ENCODE data around the gene PDLIM7.

PDLIM7 gene

GRCh38 chr5:177507596-177508220, 10.3 kb upstream of the PDLIM7 start:
- TF ChIP-seq REST (IDR thresholded peaks at IDR 0.05; ENCODE audit: low read depth), result no peak
- no peak for TF ChIP-seq RAD21 (IDR thresholded peaks at IDR 0.05; ENCODE audit: low read depth)
- TF ChIP-seq FOXM1 (IDR thresholded peaks at IDR 0.05; ENCODE audit: borderline replicate concordance, low read depth), result no peak
- no peak for TF ChIP-seq EGR1 (IDR thresholded peaks at IDR 0.05)
- no peak for TF ChIP-seq EP300 (IDR thresholded peaks at IDR 0.05; ENCODE audit: borderline replicate concordance)
- TF ChIP-seq USF1 (IDR thresholded peaks at IDR 0.05), result no peak
- no peak for TF ChIP-seq CEBPB (IDR thresholded peaks at IDR 0.05)
- no peak for TF ChIP-seq CREB1 (IDR thresholded peaks at IDR 0.05; ENCODE audit: low read depth)
- TF ChIP-seq, protein P1, sequence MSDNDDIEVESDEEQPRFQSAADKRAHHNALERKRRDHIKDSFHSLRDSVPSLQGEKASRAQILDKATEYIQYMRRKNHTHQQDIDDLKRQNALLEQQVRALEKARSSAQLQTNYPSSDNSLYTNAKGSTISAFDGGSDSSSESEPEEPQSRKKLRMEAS (IDR thresholded peaks at IDR 0.05), result no peak
- TF ChIP-seq TEAD4 (IDR thresholded peaks at IDR 0.05), result no peak
- no peak for TF ChIP-seq TAF1 (IDR thresholded peaks at IDR 0.05; ENCODE audit: low read depth)
- TF ChIP-seq YY1 (IDR thresholded peaks at IDR 0.05; ENCODE audit: low read depth), result no peak
- no peak for TF ChIP-seq NFIC (IDR thresholded peaks at IDR 0.05)
- no peak for TF ChIP-seq TCF12 (IDR thresholded peaks at IDR 0.05; ENCODE audit: low read depth)
- no peak for TF ChIP-seq ZBTB7A (IDR thresholded peaks at IDR 0.05; ENCODE audit: low read depth)

DNA sequence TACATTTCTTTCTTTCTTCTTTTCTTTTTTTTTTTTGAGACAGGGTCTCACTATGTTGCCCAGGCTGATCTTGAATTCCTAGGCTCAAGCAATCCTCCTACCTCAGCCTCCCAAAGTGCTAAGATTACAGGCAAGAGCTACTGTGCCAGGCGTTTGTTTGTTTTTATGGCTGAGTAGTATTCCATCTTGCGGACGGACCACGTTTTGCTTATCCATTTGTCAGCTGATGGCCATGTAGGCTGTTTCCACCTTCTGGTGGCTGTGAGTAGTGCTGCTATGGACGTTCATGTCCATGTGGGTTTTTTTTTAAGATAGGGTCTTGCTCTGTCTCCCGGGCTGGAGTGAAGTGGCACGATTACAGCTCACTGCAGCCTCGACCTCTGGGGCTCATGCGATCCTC, 9.8 kb upstream of the PDLIM7 start:
- no peak for TF ChIP-seq TCF12 (IDR thresholded peaks at IDR 0.05; ENCODE audit: low read depth)
- TF ChIP-seq, protein P1 (IDR thresholded peaks at IDR 0.05), result no peak

DNA sequence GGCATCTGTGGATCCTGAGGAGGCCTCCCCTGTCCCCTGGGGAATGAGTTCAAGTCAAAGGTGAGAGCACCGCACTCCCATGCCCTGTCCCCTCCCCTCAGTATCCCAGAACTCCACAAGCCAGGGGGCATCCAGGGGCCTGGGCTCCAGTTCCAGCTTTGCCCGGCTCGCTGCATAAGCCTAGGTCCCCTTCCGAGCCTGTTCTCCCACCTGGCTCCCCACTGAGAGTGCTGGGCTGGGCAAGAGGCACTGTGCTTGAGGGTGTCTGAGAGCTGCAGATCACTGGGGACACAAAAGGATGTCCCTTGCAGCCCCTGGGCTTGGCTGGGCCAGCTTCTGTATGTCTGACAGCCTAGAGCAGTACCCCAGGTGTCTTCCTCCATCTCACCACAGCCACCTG, 7.7 kb upstream of the PDLIM7 start:
- TF ChIP-seq USF1 (IDR thresholded peaks at IDR 0.05), result no peak
- no peak for TF ChIP-seq TAF1 (IDR thresholded peaks at IDR 0.05; ENCODE audit: low read depth)
- no peak for TF ChIP-seq EGR1 (IDR thresholded peaks at IDR 0.05)
- TF ChIP-seq NFIC (IDR thresholded peaks at IDR 0.05), result no peak
- TF ChIP-seq REST (IDR thresholded peaks at IDR 0.05; ENCODE audit: low read depth), result no peak
- TF ChIP-seq EP300 (IDR thresholded peaks at IDR 0.05; ENCODE audit: borderline replicate concordance), result no peak
- TF ChIP-seq CREB1 (IDR thresholded peaks at IDR 0.05; ENCODE audit: low read depth), result no peak
- TF ChIP-seq ZBTB7A (IDR thresholded peaks at IDR 0.05; ENCODE audit: low read depth), result no peak
- TF ChIP-seq TEAD4 (IDR thresholded peaks at IDR 0.05), result no peak
- TF ChIP-seq, protein P1 (IDR thresholded peaks at IDR 0.05), result no peak
- no peak for TF ChIP-seq TCF12 (IDR thresholded peaks at IDR 0.05; ENCODE audit: low read depth)
- no peak for TF ChIP-seq YY1 (IDR thresholded peaks at IDR 0.05; ENCODE audit: low read depth)
- TF ChIP-seq CEBPB (IDR thresholded peaks at IDR 0.05), result no peak
- no peak for TF ChIP-seq FOXM1 (IDR thresholded peaks at IDR 0.05; ENCODE audit: borderline replicate concordance, low read depth)
- no peak for TF ChIP-seq RAD21 (IDR thresholded peaks at IDR 0.05; ENCODE audit: low read depth)

GRCh38 chr5:177504086-177505056, 7.0 kb upstream of the PDLIM7 start:
- TF ChIP-seq EP300 (IDR thresholded peaks at IDR 0.05; ENCODE audit: borderline replicate concordance), result no peak
- TF ChIP-seq YY1 (IDR thresholded peaks at IDR 0.05; ENCODE audit: low read depth), result no peak
- TF ChIP-seq CEBPB (IDR thresholded peaks at IDR 0.05), result no peak
- no peak for TF ChIP-seq RAD21 (IDR thresholded peaks at IDR 0.05; ENCODE audit: low read depth)
- TF ChIP-seq, protein P1 (IDR thresholded peaks at IDR 0.05), result no peak
- no peak for TF ChIP-seq TCF12 (IDR thresholded peaks at IDR 0.05; ENCODE audit: low read depth)
- TF ChIP-seq USF1 (IDR thresholded peaks at IDR 0.05), result no peak
- TF ChIP-seq TAF1 (IDR thresholded peaks at IDR 0.05; ENCODE audit: low read depth), result no peak
- no peak for TF ChIP-seq NFIC (IDR thresholded peaks at IDR 0.05)
- no peak for TF ChIP-seq FOXM1 (IDR thresholded peaks at IDR 0.05; ENCODE audit: borderline replicate concordance, low read depth)
- no peak for TF ChIP-seq EGR1 (IDR thresholded peaks at IDR 0.05)
- TF ChIP-seq REST (IDR thresholded peaks at IDR 0.05; ENCODE audit: low read depth), result no peak
- TF ChIP-seq TEAD4 (IDR thresholded peaks at IDR 0.05), result no peak
- TF ChIP-seq ZBTB7A (IDR thresholded peaks at IDR 0.05; ENCODE audit: low read depth), result no peak
- no peak for TF ChIP-seq CREB1 (IDR thresholded peaks at IDR 0.05; ENCODE audit: low read depth)
